IMR-90 (cell line): ENCODE measurements around the gene GMCL2. TPM values are rescaled to one million over a fixed set of nuclear protein-coding genes. Genes with fewer than 3 reads are reported as not detected.

Source experiments
- ATAC-seq: fragments of 200-7000 bp; cut with Tn5 transposase; 2 replicates; pipeline ENCODE4 v1.9.1; 2020; ENCODE audit warnings: low read depth, mild to moderate bottlenecking, moderate library complexity
- BruUV-seq: library from RNA; stranded (reverse); fragments of 400-500 nt; replicated peaks from 2 replicates; lab custom pipeline; 2021; lab: Mats Ljungman, UMichigan
- CTCF ChIA-PET: fragments of 300-600 bp; formaldehyde crosslinking; extraction: SDS; loops from one replicate; lab custom pipeline; 2021; ENCODE audit warnings: antibody characterized with exemption; lab: Yijun Ruan, JAX
- POLR2A ChIA-PET: fragments of 300-600 bp; sonication (Branson Sonifier 250); formaldehyde crosslinking; loops from one replicate; lab custom pipeline; 2022; ENCODE audit warnings: antibody characterized with exemption; ENCODE audit not compliant: unreplicated experiment; lab: Charles Lee
- DNase-seq: peaks from one replicate; pipeline ENCODE4 v3.0.0; 2013
- H2AFZ ChIP-seq: replicated peaks from 2 replicates; pipeline ENCODE3; 2013; ENCODE audit warnings: low read length, mild to moderate bottlenecking; ENCODE audit not compliant: poor library complexity
- H2AK5ac ChIP-seq: 2 replicates; pipeline ENCODE4 v1.6.1; 2013; ENCODE audit warnings: low read depth, low read length, inconsistent platforms
- H2AK9ac ChIP-seq: replicated peaks from 2 replicates; pipeline ENCODE3; 2013; ENCODE audit warnings: mild to moderate bottlenecking, low read depth, low read length, moderate library complexity; ENCODE audit not compliant: poor library complexity
- H2BK120ac ChIP-seq: 2 replicates; pipeline ENCODE4 v1.6.1; 2013; ENCODE audit warnings: low read depth, low read length, inconsistent platforms
- H2BK15ac ChIP-seq: 3 replicates; pipeline ENCODE4 v1.6.1; 2013; ENCODE audit warnings: low read depth, low read length, inconsistent platforms
- H2BK20ac ChIP-seq: 2 replicates; pipeline ENCODE4 v1.6.1; 2013; ENCODE audit warnings: low read depth, mild to moderate bottlenecking, inconsistent platforms, low read length, moderate library complexity
- H2BK5ac ChIP-seq: 2 replicates; pipeline ENCODE4 v1.6.1; 2013; ENCODE audit warnings: mild to moderate bottlenecking, low read depth, low read length, inconsistent platforms; ENCODE audit not compliant: poor library complexity, severe bottlenecking
- H3K14ac ChIP-seq: replicated peaks from 2 replicates; pipeline ENCODE4 v1.6.1; 2013; ENCODE audit warnings: low read depth, low read length, inconsistent platforms
- H3K18ac ChIP-seq: 2 replicates; pipeline ENCODE4 v1.6.1; 2013; ENCODE audit warnings: low read depth, low read length, control low read depth
- H3K23ac ChIP-seq: 2 replicates; pipeline ENCODE4 v1.6.1; 2013; ENCODE audit warnings: low read depth, low read length, inconsistent platforms
- H3K27ac ChIP-seq: 2 replicates; pipeline ENCODE4 v1.5.1; 2013; ENCODE audit warnings: mild to moderate bottlenecking, control low read depth, low read length; ENCODE audit not compliant: insufficient read depth
- H3K27me3 ChIP-seq: 2 replicates; pipeline ENCODE4 v1.6.1; 2013; ENCODE audit warnings: low read length; ENCODE audit not compliant: control insufficient read depth, insufficient read depth
- H3K36me3 ChIP-seq: 2 replicates; pipeline ENCODE4 v1.6.1; 2013; ENCODE audit warnings: low read length, mixed read lengths; ENCODE audit not compliant: control insufficient read depth, insufficient read depth
- H3K4ac ChIP-seq: 2 replicates; pipeline ENCODE4 v1.6.1; 2013; ENCODE audit warnings: low read depth, low read length, inconsistent platforms
- H3K4me1 ChIP-seq: 2 replicates; pipeline ENCODE4 v1.6.1; 2013; ENCODE audit warnings: low read length, mixed read lengths; ENCODE audit not compliant: control insufficient read depth, insufficient read depth
- H3K4me2 ChIP-seq: 2 replicates; pipeline ENCODE4 v1.6.1; 2013; ENCODE audit warnings: low read depth, mild to moderate bottlenecking, control low read depth, low read length, moderate library complexity
- H3K4me3 ChIP-seq: 2 replicates; pipeline ENCODE4 v1.5.1; 2013; ENCODE audit warnings: low read depth, mild to moderate bottlenecking, control low read depth, low read length, moderate library complexity; ENCODE audit not compliant: insufficient read depth
- H3K56ac ChIP-seq: 2 replicates; pipeline ENCODE4 v1.6.1; 2013; ENCODE audit warnings: low read length, inconsistent platforms; ENCODE audit not compliant: insufficient read depth; ENCODE audit errors: extremely low read depth
- H3K79me1 ChIP-seq, 2 experiments: 2 replicates each; pipeline ENCODE4 v1.6.1; 2013; ENCODE audit warnings: low read length in 2 of 2, inconsistent platforms in 1 of 2, low read depth in 1 of 2
- H3K9ac ChIP-seq: 2 replicates; pipeline ENCODE4 v1.6.1; 2013; ENCODE audit warnings: low read depth, low read length, control low read depth
- H3K9me1 ChIP-seq: 2 replicates; pipeline ENCODE4 v1.6.1; 2013; ENCODE audit warnings: low read length, inconsistent platforms; ENCODE audit not compliant: insufficient read depth
- H3K9me3 ChIP-seq: 2 replicates; pipeline ENCODE4 v1.6.1; 2013; ENCODE audit warnings: low read length; ENCODE audit not compliant: control insufficient read depth, insufficient read depth
- H4K20me1 ChIP-seq: 2 replicates; pipeline ENCODE4 v1.6.1; 2013; ENCODE audit warnings: low read length, inconsistent platforms; ENCODE audit not compliant: insufficient read depth
- H4K5ac ChIP-seq: 2 replicates; pipeline ENCODE4 v1.6.1; 2013; ENCODE audit warnings: mild to moderate bottlenecking, low read depth, low read length, control low read depth
- H4K8ac ChIP-seq, 2 experiments: 2 replicates each; pipeline ENCODE4 v1.6.1; 2013; ENCODE audit warnings: low read depth in 2 of 2, low read length in 2 of 2, control low read depth in 1 of 2, inconsistent platforms in 1 of 2
- H4K91ac ChIP-seq: 2 replicates; pipeline ENCODE4 v1.6.1; 2013; ENCODE audit warnings: low read depth, low read length, inconsistent platforms; ENCODE audit not compliant: insufficient read depth
- BHLHE40 ChIP-seq: fragments of 150-350 bp; IDR thresholded peaks from 2 replicates; pipeline ENCODE4 v1.6.1; 2016; ENCODE audit warnings: mild to moderate bottlenecking, low read depth, low read length
- CEBPB ChIP-seq: IDR thresholded peaks from 2 replicates; pipeline ENCODE4 v1.6.1; 2012; ENCODE audit warnings: low read depth, low read length, improper control_type of control experiment
- CHD1 ChIP-seq: IDR thresholded peaks from 2 replicates; pipeline ENCODE4 v1.6.1; 2012; ENCODE audit warnings: low read depth, low read length, improper control_type of control experiment
- FOS ChIP-seq: fragments of 150-350 bp; IDR thresholded peaks from 2 replicates; pipeline ENCODE4 v1.6.1; 2016; ENCODE audit warnings: low read depth, low read length
- MAFK ChIP-seq: IDR thresholded peaks from 2 replicates; pipeline ENCODE4 v1.6.1; 2012; ENCODE audit warnings: low read depth, low read length, improper control_type of control experiment
- MAZ ChIP-seq: IDR thresholded peaks from 2 replicates; pipeline ENCODE4 v1.6.1; 2012; ENCODE audit warnings: low read depth, mild to moderate bottlenecking, low read length, improper control_type of control experiment, moderate library complexity, borderline replicate concordance
- MXI1 ChIP-seq: IDR thresholded peaks from 2 replicates; pipeline ENCODE4 v1.6.1; 2012; ENCODE audit warnings: low read depth, mild to moderate bottlenecking, low read length, moderate library complexity, borderline replicate concordance
- NFE2L2 ChIP-seq: fragments of 150-350 bp; IDR thresholded peaks from 2 replicates; pipeline ENCODE4 v1.6.1; 2016; ENCODE audit warnings: low read depth, mild to moderate bottlenecking, low read length
- POLR2A ChIP-seq: IDR thresholded peaks from 2 replicates; pipeline ENCODE4 v1.6.1; 2012; ENCODE audit warnings: mild to moderate bottlenecking, low read depth, low read length
- RAD21 ChIP-seq: IDR thresholded peaks from 2 replicates; pipeline ENCODE4 v1.6.1; 2012; ENCODE audit warnings: low read length, improper control_type of control experiment
- RCOR1 ChIP-seq: IDR thresholded peaks from 2 replicates; pipeline ENCODE4 v1.6.1; 2012; ENCODE audit warnings: mild to moderate bottlenecking, low read length, improper control_type of control experiment; ENCODE audit not compliant: insufficient replicate concordance
- RFX5 ChIP-seq: IDR thresholded peaks from 2 replicates; pipeline ENCODE4 v1.8.0; 2012; ENCODE audit warnings: low read depth, mild to moderate bottlenecking, low read length, moderate library complexity
- SMC3 ChIP-seq: fragments of 150-350 bp; IDR thresholded peaks from 2 replicates; pipeline ENCODE4 v1.6.1; 2016; ENCODE audit warnings: low read depth, mild to moderate bottlenecking, antibody characterized with exemption, low read length, moderate library complexity
- WGBS, 2 experiments: methylation state at CpG; one replicate each; pipeline versions ENCODE4 v1.1.5 to v1.1.7; 2013; ENCODE audit warnings: missing lambda C conversion rate in 2 of 2; ENCODE audit not compliant: insufficient read length in 1 of 2; ENCODE audit errors: extremely low coverage in 2 of 2; 5-methylcytosine and 5-hydroxymethylcytosine counted together
- dilution Hi-C: fragments of 300-500 bp; cut with HindIII; formaldehyde crosslinking; loops from one replicate; pipeline ENCODE4 v1.14.3; 2018; ENCODE audit warnings: low sequenced_read_pairs; ENCODE audit not compliant: unreplicated experiment
- in situ Hi-C: fragments of 300-500 bp; cut with MboI; formaldehyde crosslinking; loops from 3 replicates; pipeline ENCODE4 v1.14.3; 2019; ENCODE audit warnings: low sequenced_read_pairs, inconsistent platforms, mixed read lengths
- intact Hi-C: fragments of 100-400 bp; cut with micrococcal nuclease; formaldehyde crosslinking; loops from 2 replicates; pipeline ENCODE4 v1.10.0; 2022
- polyA plus RNA-seq, 3 experiments: library from polyadenylated mRNA; depleted of rRNA; stranded (reverse); fragments of >200 nt; gene quantifications; 2 replicates each; pipeline ENCODE4 v1.2.3, GENCODE V29; 2012; ENCODE audit warnings: low replicate concordance in 1 of 3
- total RNA-seq: library from RNA; depleted of rRNA; stranded (reverse); fragments of >200 nt; gene quantifications from 2 replicates; pipeline ENCODE4 v1.2.3, GENCODE V29; 2012
- TF ChIP-seq, protein P1 (sequence below): fragments of 150-350 bp; IDR thresholded peaks from 2 replicates; pipeline ENCODE4 v1.6.1; 2016; ENCODE audit warnings: low read depth, mild to moderate bottlenecking, low read length, moderate library complexity, borderline replicate concordance
- TF ChIP-seq, protein P2 (sequence below): fragments of 150-350 bp; IDR thresholded peaks from 2 replicates; pipeline ENCODE4 v1.6.1; 2017; ENCODE audit warnings: mild to moderate bottlenecking, antibody characterized with exemption, low read length, low read depth

Gene GMCL2
- total and polyA plus RNA-seq, 2 of the 4 experiments (the other 2 are of a cell fraction) = not detected

DNA sequence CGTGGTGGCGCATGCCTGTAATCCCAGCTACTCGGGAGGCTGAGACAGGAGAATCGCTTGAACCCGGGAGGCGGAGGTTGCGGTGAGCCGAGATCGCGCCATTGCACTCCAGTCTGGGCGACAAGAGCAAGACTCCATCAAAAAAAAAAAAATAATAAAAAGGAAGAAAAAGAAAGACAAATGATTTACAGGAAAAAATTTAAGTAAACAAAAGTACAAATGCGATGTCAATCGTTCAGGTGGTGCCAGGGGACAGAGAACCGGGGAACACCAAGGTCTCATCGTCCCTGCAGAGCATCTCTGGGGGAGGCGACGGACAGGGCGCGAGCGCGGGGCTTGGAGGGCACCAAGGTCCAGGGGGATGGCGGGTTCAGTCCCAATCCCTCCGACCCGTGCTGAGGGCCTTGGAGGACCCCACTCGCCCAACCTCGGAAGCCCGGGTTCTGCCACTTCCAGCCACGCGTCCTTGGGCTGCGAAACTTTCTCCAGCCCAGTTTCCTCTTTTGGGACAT, 16.6 kb upstream of the GMCL2 start (continued):
- TF ChIP-seq NFE2L2 = no peak

DNA sequence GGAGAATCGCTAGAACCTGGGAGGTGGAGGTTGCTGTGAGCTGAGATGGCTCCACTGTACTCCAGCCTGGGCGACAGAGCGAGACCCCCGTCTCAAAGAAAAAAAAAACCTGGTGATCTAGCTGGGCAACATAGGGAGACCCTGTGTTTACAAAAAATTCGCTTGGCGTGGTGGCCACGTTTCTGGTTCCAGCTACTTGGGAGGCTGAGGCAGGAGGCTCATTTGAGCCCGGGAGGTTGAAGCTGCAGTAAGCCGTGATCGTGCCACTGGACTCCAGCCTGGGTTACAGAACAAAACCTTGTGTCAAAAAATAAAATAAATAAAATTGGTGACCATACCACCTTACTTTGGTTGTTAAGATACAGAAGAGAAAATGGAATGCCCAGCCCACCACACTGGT, 15.4 kb upstream of the GMCL2 start:
- Histone ChIP-seq H2AK5ac (no peak overlapping the region), H3K79me1 (peaks cover 0 to 28% of the 10 kb centered on the region in 2 experiments; a peak in 2 of 4 replicates), H2BK20ac (no peak overlapping the region), H3K27me3 (no peaks in the 10 kb centered on the region), H3K18ac (no peak overlapping the region), H3K4ac (no peak overlapping the region), H3K56ac (no peak overlapping the region), H3K36me3 (peaks cover 15% of the 10 kb centered on the region), H2BK15ac (no peak overlapping the region), H4K5ac (no peak overlapping the region), H3K9me1 (peaks cover 16% of the 10 kb centered on the region), H2BK5ac (no peak overlapping the region), H3K9ac (no peak overlapping the region), H3K4me2 (no peak overlapping the region), H4K91ac (no peak overlapping the region), H2BK120ac (no peak overlapping the region), H2AK9ac (no peak overlapping the region), H2AFZ (no peak overlapping the region), H3K4me1 (peaks cover 11% of the 10 kb centered on the region), H3K9me3 (no peaks in the 10 kb centered on the region), H4K20me1 (peaks cover 24% of the 10 kb centered on the region), H3K23ac (no peak overlapping the region), H3K4me3 (no peak overlapping the region), H4K8ac (no peak overlapping the region), H3K27ac (no peak overlapping the region), H3K14ac (no peak overlapping the region)
- dilution Hi-C loops (no loop called here), intact Hi-C loops (no loop called here), in situ Hi-C loops (no loop called here)
- BruUV-seq = no TSS peak
- ChIA-PET POLR2A (no interaction called here), CTCF (no interaction called here)
- WGBS, 2 experiments = 96% methylated on average over 4 of the region's 10 CpGs; no CpG with 5 or more reads in 1 of the 2 experiments
- DNase-seq = no peak
- no peak for ATAC-seq
- TF ChIP-seq MAZ (no peak), NFE2L2 (no peak), CHD1 (no peak), RCOR1 (no peak), RAD21 (no peak), RFX5 (no peak), FOS (no peak), MXI1 (no peak), CEBPB (no peak), SMC3 (no peak), POLR2A (no peak), BHLHE40 (no peak), MAFK (no peak)
- TF ChIP-seq, protein P1, sequence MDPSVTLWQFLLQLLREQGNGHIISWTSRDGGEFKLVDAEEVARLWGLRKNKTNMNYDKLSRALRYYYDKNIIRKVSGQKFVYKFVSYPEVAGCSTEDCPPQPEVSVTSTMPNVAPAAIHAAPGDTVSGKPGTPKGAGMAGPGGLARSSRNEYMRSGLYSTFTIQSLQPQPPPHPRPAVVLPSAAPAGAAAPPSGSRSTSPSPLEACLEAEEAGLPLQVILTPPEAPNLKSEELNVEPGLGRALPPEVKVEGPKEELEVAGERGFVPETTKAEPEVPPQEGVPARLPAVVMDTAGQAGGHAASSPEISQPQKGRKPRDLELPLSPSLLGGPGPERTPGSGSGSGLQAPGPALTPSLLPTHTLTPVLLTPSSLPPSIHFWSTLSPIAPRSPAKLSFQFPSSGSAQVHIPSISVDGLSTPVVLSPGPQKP = no peak
- TF ChIP-seq, protein P2, sequence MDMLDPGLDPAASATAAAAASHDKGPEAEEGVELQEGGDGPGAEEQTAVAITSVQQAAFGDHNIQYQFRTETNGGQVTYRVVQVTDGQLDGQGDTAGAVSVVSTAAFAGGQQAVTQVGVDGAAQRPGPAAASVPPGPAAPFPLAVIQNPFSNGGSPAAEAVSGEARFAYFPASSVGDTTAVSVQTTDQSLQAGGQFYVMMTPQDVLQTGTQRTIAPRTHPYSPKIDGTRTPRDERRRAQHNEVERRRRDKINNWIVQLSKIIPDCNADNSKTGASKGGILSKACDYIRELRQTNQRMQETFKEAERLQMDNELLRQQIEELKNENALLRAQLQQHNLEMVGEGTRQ = no peak
